ENCODE measurements around the gene RECQL5.

DNA sequence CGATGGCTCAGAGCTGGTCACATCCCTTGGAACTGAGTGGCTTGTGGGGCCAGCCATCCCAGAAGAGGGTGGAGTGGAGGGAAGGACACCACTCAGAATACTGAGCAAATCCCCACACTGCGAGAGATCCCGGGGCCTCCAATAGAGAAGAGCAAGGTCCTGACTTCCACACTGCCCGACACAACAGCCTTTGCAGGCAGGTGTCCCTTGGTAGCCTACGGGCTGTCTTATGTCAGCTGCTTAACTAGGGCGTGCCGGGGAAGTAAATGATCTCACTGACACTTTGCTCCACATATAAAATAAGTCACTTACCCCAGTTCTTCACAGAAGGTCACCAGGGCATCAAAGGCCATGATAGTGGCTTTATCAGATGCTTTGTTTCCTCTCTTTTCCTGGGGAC is 16.1 kb downstream of the RECQL5 start:
- no peak for TF ChIP-seq POLR2A (IDR thresholded peaks at IDR 0.05)
- TF ChIP-seq, protein P1, sequence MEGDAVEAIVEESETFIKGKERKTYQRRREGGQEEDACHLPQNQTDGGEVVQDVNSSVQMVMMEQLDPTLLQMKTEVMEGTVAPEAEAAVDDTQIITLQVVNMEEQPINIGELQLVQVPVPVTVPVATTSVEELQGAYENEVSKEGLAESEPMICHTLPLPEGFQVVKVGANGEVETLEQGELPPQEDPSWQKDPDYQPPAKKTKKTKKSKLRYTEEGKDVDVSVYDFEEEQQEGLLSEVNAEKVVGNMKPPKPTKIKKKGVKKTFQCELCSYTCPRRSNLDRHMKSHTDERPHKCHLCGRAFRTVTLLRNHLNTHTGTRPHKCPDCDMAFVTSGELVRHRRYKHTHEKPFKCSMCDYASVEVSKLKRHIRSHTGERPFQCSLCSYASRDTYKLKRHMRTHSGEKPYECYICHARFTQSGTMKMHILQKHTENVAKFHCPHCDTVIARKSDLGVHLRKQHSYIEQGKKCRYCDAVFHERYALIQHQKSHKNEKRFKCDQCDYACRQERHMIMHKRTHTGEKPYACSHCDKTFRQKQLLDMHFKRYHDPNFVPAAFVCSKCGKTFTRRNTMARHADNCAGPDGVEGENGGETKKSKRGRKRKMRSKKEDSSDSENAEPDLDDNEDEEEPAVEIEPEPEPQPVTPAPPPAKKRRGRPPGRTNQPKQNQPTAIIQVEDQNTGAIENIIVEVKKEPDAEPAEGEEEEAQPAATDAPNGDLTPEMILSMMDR (IDR thresholded peaks at IDR 0.05): no peak

Data from vagina (tissue), 2 donors.